SK-N-SH (cell line): ENCODE measurements around the gene SEC14L6. TPM values are rescaled to one million over a fixed set of nuclear protein-coding genes. Genes with fewer than 3 reads are reported as not detected.

Experiments used
- CTCF ChIA-PET: fragments of 300-600, 350-600 bp; formaldehyde crosslinking; extraction: SDS; loops from one replicate; lab custom pipeline; 2021; lab: Yijun Ruan, JAX
- POLR2A ChIA-PET: fragments of 350-600 bp; sonication (Branson Sonifier 250); formaldehyde crosslinking; extraction: SDS; loops from one replicate; lab custom pipeline; 2020; ENCODE audit warnings: antibody characterized with exemption, inconsistent platforms; lab: Yijun Ruan, JAX
- DNase-seq: peaks from one replicate; pipeline ENCODE4 v3.0.0; 2012
- H2AFZ ChIP-seq: fragments of 200-600 bp; sonication (generic); 2 replicates; pipeline ENCODE4 v1.8.1; 2016; ENCODE audit warnings: antibody characterized with exemption, mild to moderate bottlenecking, low read depth
- H3F3A ChIP-seq: fragments of 200-600 bp; sonication (generic); replicated peaks from 2 replicates; pipeline ENCODE3; 2016; ENCODE audit warnings: antibody characterized with exemption, mild to moderate bottlenecking; ENCODE audit not compliant: insufficient read depth
- H3K27ac ChIP-seq, 2 experiments: fragments of 200-500 bp in 1 of 2; fragments of 200-600 bp in 1 of 2; sonication (Bioruptor generic) in 1 of 2; sonication (generic), shearing (Covaris generic) in 1 of 2; 2 replicates each; pipeline versions ENCODE4 v1.5.1 to v1.6.1; 2014 to 2016; ENCODE audit warnings: low read depth in 2 of 2, inconsistent platforms in 1 of 2, low read length in 1 of 2, mild to moderate bottlenecking in 1 of 2, mixed read lengths in 1 of 2
- H3K27me3 ChIP-seq: fragments of 200-600 bp; sonication (generic), shearing (Covaris generic); 2 replicates; pipeline ENCODE4 v1.6.1; 2016; ENCODE audit warnings: mixed run types; ENCODE audit not compliant: insufficient read depth
- H3K36me3 ChIP-seq, 2 experiments: fragments of 200-500 bp in 1 of 2; fragments of 200-600 bp in 1 of 2; sonication (Bioruptor generic) in 1 of 2; sonication (generic) in 1 of 2; replicated peaks in 1 of 2; 2 replicates each; pipeline versions ENCODE3 to v1.5.1; 2014 to 2016; ENCODE audit warnings: low read length in 1 of 2, mild to moderate bottlenecking in 1 of 2; ENCODE audit not compliant: insufficient read depth in 2 of 2, control insufficient read depth in 1 of 2
- H3K4me1 ChIP-seq, 2 experiments: fragments of 200-500 bp in 1 of 2; fragments of 200-600 bp in 1 of 2; sonication (Bioruptor generic) in 1 of 2; sonication (generic), shearing (Covaris generic) in 1 of 2; 2 replicates each; pipeline versions ENCODE4 v1.5.1 to v1.6.1; 2014 to 2016; ENCODE audit warnings: low read depth in 1 of 2, low read length in 1 of 2, mixed run types in 1 of 2; ENCODE audit not compliant: insufficient read depth in 2 of 2, control insufficient read depth in 1 of 2
- H3K4me2 ChIP-seq: fragments of 200-600 bp; sonication (generic), shearing (Covaris generic); 2 replicates; pipeline ENCODE4 v1.6.1; 2017; ENCODE audit warnings: mixed run types
- H3K4me3 ChIP-seq, 2 experiments: fragments of 200-500 bp in 1 of 2; fragments of 200-600 bp in 1 of 2; sonication (Bioruptor generic) in 1 of 2; sonication (generic), shearing (Covaris generic) in 1 of 2; 2 replicates each; pipeline versions ENCODE4 v1.5.1 to v1.8.1; 2014 to 2016; ENCODE audit warnings: low read depth in 2 of 2, inconsistent platforms in 1 of 2, low read length in 1 of 2, mild to moderate bottlenecking in 1 of 2, mixed read lengths in 1 of 2, moderate library complexity in 1 of 2
- H3K79me2 ChIP-seq: fragments of 200-600 bp; sonication (generic); 2 replicates; pipeline ENCODE4 v1.8.1; 2017; ENCODE audit warnings: mild to moderate bottlenecking; ENCODE audit not compliant: insufficient read depth
- H3K9ac ChIP-seq: fragments of 200-600 bp; sonication (generic); 2 replicates; pipeline ENCODE4 v1.6.1; 2017; ENCODE audit warnings: mixed run types
- H3K9me2 ChIP-seq: fragments of 200-600 bp; sonication (generic); 2 replicates; pipeline ENCODE4 v1.6.1; 2017; ENCODE audit warnings: mixed run types
- H3K9me3 ChIP-seq: fragments of 200-600 bp; sonication (generic); 2 replicates; pipeline ENCODE4 v1.6.1; 2017; ENCODE audit warnings: mixed run types, mild to moderate bottlenecking, moderate library complexity
- H4K20me1 ChIP-seq: fragments of 200-600 bp; sonication (generic); 2 replicates; pipeline ENCODE4 v1.6.1; 2017; ENCODE audit warnings: mild to moderate bottlenecking, mixed run types; ENCODE audit not compliant: insufficient read depth
- FOXM1 ChIP-seq: IDR thresholded peaks from 2 replicates; pipeline ENCODE4 v1.4.0; 2012; ENCODE audit warnings: low read depth, mild to moderate bottlenecking
- GABPA ChIP-seq: IDR thresholded peaks from 2 replicates; pipeline ENCODE4 v1.4.0; 2012; ENCODE audit warnings: low read depth, mild to moderate bottlenecking
- JUND ChIP-seq: IDR thresholded peaks from 2 replicates; pipeline ENCODE4 v1.4.0; 2012
- MXI1 ChIP-seq: IDR thresholded peaks from 2 replicates; pipeline ENCODE4 v1.6.1; 2012; ENCODE audit warnings: mild to moderate bottlenecking, low read depth, low read length, improper control_type of control experiment
- RAD21 ChIP-seq: IDR thresholded peaks from 2 replicates; pipeline ENCODE4 v1.6.1; 2012; ENCODE audit warnings: mild to moderate bottlenecking, low read length
- RFX5 ChIP-seq: IDR thresholded peaks from 2 replicates; pipeline ENCODE4 v1.6.1; 2012; ENCODE audit warnings: mild to moderate bottlenecking, improper control_type of control experiment, low read length
- SMC3 ChIP-seq: IDR thresholded peaks from 2 replicates; pipeline ENCODE4 v1.6.1; 2012; ENCODE audit warnings: low read depth, low read length, improper control_type of control experiment
- TEAD4 ChIP-seq: IDR thresholded peaks from 2 replicates; pipeline ENCODE4 v1.4.0; 2012; ENCODE audit warnings: mild to moderate bottlenecking, borderline replicate concordance; ENCODE audit not compliant: insufficient read depth
- WGBS: methylation state at CpG from one replicate; pipeline ENCODE4 v1.1.6; 2017; ENCODE audit warnings: low lambda C conversion rate; 5-methylcytosine and 5-hydroxymethylcytosine counted together
- polyA plus RNA-seq, 3 experiments: library from polyadenylated mRNA; depleted of rRNA; stranded (reverse); fragments of >200 nt; gene quantifications; 2 replicates each; pipeline ENCODE4 v1.2.3, GENCODE V29; 2012
- TF ChIP-seq, protein P1 (sequence below): fragments of 200-600 bp; sonication (generic); IDR thresholded peaks from 2 replicates; pipeline ENCODE4 v1.6.1; 2017; ENCODE audit warnings: antibody characterized with exemption, mild to moderate bottlenecking, moderate library complexity

The SEC14L6 gene
- polyA plus RNA-seq, 1 of the 3 experiments (the other 2 are of a cell fraction) = not detected

DNA sequence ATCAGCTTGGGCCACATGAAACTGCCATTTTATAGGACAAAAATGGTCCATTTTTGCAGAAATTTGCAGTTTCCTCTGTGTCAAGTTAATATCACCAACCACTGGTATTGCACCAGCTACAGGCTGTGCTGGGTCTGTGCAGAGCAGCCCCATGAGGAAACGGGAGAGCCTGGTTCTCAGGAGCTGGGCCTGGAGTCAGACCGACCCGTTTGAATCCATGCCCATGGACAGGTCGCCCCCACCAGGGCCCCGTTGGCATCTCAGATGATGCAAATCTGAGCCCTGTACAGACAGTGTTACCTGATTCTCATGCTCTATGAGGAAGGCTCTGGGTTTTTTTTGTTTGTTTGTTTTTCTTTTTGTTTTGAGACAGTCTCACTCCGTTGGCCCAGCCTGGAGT lies 9.8 kb upstream of the SEC14L6 start:
- CTCF ChIA-PET = interaction anchor here (0.9 to 1.3 kb wide), 3 partner anchors 15 to 130 kb away, joined by 3 to 4 read pairs (median 3); no protein-coding TSS in a partner anchor
- H3K4me2 ChIP-seq = no peak overlapping the region
- peak; percentile 57 for DNase-seq

DNA sequence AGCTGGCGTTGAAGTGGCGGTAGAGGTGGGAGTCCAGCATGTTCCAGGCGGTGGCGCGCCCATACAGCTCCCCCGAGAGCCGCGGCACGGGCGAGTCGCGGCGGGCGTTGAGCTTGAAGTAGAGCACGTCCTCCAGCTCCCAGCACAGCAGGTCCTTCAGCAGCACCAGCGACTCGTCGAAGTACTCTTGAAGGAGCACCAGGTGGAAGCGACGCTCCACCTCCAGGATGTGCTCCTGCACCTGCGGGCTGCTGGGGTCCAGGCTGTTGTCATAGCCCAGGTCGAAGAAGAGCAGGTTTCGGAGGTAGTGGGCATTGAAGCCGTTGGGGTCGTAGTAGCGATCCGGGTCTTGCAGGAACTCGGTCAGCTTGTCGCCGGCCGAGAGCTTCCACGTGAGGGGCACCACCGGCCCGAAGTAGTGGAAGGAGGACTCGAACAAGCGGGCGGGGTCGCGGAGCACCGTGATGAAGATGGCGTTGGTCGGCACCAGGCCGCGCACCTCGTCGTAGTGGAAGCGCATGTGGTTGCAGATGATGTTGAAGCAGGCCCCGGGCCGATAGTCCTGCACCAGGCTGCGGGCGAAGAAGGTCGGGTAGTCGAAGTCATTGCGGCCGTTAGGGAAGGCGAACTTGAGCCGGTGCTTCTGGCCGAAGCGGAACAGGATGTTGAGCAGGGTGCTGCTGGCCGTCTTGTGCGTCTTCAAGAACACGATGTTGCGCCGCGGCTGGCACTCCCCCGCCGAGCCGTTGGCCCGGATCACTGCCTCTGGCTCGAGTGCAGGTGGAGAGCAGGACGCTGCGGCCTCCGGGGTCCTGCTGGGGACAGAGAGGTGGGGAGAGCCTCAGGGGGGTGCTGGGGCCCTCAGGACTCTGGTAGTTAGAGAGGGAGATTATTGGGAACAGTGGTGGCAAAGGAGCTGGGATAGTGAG lies 9.0 kb upstream of the SEC14L6 start:
- TF ChIP-seq GABPA (no peak), RAD21 (peak; percentile 23), TEAD4 (no peak), JUND (no peak)
- TF ChIP-seq, protein P1, sequence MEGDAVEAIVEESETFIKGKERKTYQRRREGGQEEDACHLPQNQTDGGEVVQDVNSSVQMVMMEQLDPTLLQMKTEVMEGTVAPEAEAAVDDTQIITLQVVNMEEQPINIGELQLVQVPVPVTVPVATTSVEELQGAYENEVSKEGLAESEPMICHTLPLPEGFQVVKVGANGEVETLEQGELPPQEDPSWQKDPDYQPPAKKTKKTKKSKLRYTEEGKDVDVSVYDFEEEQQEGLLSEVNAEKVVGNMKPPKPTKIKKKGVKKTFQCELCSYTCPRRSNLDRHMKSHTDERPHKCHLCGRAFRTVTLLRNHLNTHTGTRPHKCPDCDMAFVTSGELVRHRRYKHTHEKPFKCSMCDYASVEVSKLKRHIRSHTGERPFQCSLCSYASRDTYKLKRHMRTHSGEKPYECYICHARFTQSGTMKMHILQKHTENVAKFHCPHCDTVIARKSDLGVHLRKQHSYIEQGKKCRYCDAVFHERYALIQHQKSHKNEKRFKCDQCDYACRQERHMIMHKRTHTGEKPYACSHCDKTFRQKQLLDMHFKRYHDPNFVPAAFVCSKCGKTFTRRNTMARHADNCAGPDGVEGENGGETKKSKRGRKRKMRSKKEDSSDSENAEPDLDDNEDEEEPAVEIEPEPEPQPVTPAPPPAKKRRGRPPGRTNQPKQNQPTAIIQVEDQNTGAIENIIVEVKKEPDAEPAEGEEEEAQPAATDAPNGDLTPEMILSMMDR = peak; percentile 6; the same call in 1 of the 2 replicates
- TF ChIP-seq, all 33 proteins: peak for 2
- ChIA-PET POLR2A (no interaction called here), CTCF (interaction anchor here (1.2 to 1.3 kb wide), 2 partner anchors 18 to 129 kb away, joined by 3 to 4 read pairs; no protein-coding TSS in a partner anchor)
- no peak overlapping the region for H3K27ac ChIP-seq
- no peaks in the 10 kb centered on the region for H3K27me3 ChIP-seq
- DNase-seq = no peak
- H3K4me2 ChIP-seq = no peak overlapping the region
- no peaks in the 10 kb centered on the region; a peak in 1 of 4 replicates for H3K4me1 ChIP-seq
- no peaks in the 10 kb centered on the region for H3K36me3 ChIP-seq
- no peak overlapping the region for H3K4me3 ChIP-seq
- WGBS = 93% methylated on average over 54 of the region's 73 CpGs
- H2AFZ ChIP-seq = no peak overlapping the region
- H4K20me1 ChIP-seq = no peaks in the 10 kb centered on the region
- H3K9ac ChIP-seq = no peak overlapping the region
- H3F3A ChIP-seq = no peaks in the 10 kb centered on the region
- no peaks in the 10 kb centered on the region for H3K79me2 ChIP-seq
- H3K9me3 ChIP-seq = no peaks in the 10 kb centered on the region
- no peaks in the 10 kb centered on the region for H3K9me2 ChIP-seq

More for the DNA sequence above, 9.8 kb upstream of the SEC14L6 start:
- Histone ChIP-seq H3F3A (no peaks in the 10 kb centered on the region), H3K9me2 (no peaks in the 10 kb centered on the region), H3K9me3 (no peaks in the 10 kb centered on the region)
- TF ChIP-seq RFX5 = no peak
- peak; percentile 38; the same call in 1 of the 2 replicates for TF ChIP-seq RAD21
- TF ChIP-seq MXI1 = no peak
- TF ChIP-seq FOXM1 = no peak
- TF ChIP-seq, protein P1 = peak; percentile 10; the same call in 1 of the 2 replicates
- TF ChIP-seq SMC3 = no peak
- TF ChIP-seq, all 33 proteins: peak for 2
- H3K4me1 ChIP-seq = no peaks in the 10 kb centered on the region; a peak in 1 of 4 replicates
- POLR2A ChIA-PET = no interaction called here
- H2AFZ ChIP-seq = no peak overlapping the region
- H3K4me3 ChIP-seq = no peak overlapping the region
- H3K27ac ChIP-seq = no peak overlapping the region
- H3K79me2 ChIP-seq = no peaks in the 10 kb centered on the region
- 63% methylated on average over 2 of the region's 6 CpGs for WGBS
- no peaks in the 10 kb centered on the region for H3K27me3 ChIP-seq
- no peak overlapping the region for H3K9ac ChIP-seq
- H4K20me1 ChIP-seq = no peaks in the 10 kb centered on the region
- no peaks in the 10 kb centered on the region for H3K36me3 ChIP-seq
